Putamen (tissue), 1 donor: Measurements from ENCODE around the gene SGF29.
A peak's percentile ranks its signal among the peaks of the same experiment; 100 is the strongest.
"Not testable (repeated sequence)": the region's sequence is repeated elsewhere in the genome, so short reads cannot be mapped to it uniquely, and the experiment has no call there.

Experiments used
- DNase-seq: peaks from one replicate; pipeline ENCODE4 v3.0.0-alpha.2; 2016; ENCODE audit warnings: low spot score

The SGF29 gene

GRCh38 chr16:28612359-28613280 is 58.9 kb downstream of the SGF29 start:
- DNase-seq = not testable (repeated sequence)

GRCh38 chr16:28613912-28614311 is 60.2 kb downstream of the SGF29 start:
- not testable (repeated sequence) for DNase-seq

- not testable (repeated sequence) for DNase-seq
These were observed 60.8 kb downstream of the SGF29 start for GRCh38 chr16:28614561-28614960.

GRCh38 chr16:28615486-28616223 is 61.9 kb downstream of the SGF29 start:
- not testable (repeated sequence) for DNase-seq

- not testable (repeated sequence) for DNase-seq
These were observed 62.5 kb downstream of the SGF29 start for GRCh38 chr16:28616224-28616577.

- no peak for DNase-seq
These were observed 62.9 kb downstream of the SGF29 start for GRCh38 chr16:28616636-28617035.

- no peak for DNase-seq
These were observed 64.2 kb downstream of the SGF29 start for GRCh38 chr16:28617874-28618273.

GRCh38 chr16:28620316-28620715 is 66.6 kb downstream of the SGF29 start:
- not testable (repeated sequence) for DNase-seq

GRCh38 chr16:28621481-28622155 is 67.9 kb downstream of the SGF29 start:
- DNase-seq = no peak

GRCh38 chr16:28622532-28623171 is 68.9 kb downstream of the SGF29 start:
- DNase-seq = not testable (repeated sequence)

GRCh38 chr16:28623172-28623711 is 69.5 kb downstream of the SGF29 start:
- peak; percentile 33 for DNase-seq

GRCh38 chr16:28630905-28631304 is 77.2 kb downstream of the SGF29 start:
- DNase-seq = not testable (repeated sequence)

- peak; percentile 18 for DNase-seq
These were observed 82.5 kb downstream of the SGF29 start for GRCh38 chr16:28636093-28636823.

GRCh38 chr16:28637765-28638164 is 84.0 kb downstream of the SGF29 start, which contains the start of gene NPIPB8:
Gene NPIPB8 (plus strand): TSS chr16:28638065. CDS start chr16:28638361, 296 bp downstream.
- not testable (repeated sequence) for DNase-seq

GRCh38 chr16:28638359-28638758 is 84.6 kb downstream of the SGF29 start:
- not testable (repeated sequence) for DNase-seq

- DNase-seq = not testable (repeated sequence)
These were observed 86.2 kb downstream of the SGF29 start for GRCh38 chr16:28639959-28640358.
